Prostate gland (tissue), 2 donors: Measurements from ENCODE around the gene CRTC3. TPM values are rescaled to one million over a fixed set of nuclear protein-coding genes. Genes with fewer than 3 reads are reported as not detected.
A peak's percentile ranks its signal among the peaks of the same experiment; 100 is the strongest.

Experiments used
- DNase-seq: peaks from one replicate; pipeline ENCODE4 v3.0.0-alpha.2; 2019; ENCODE audit warnings: low spot score
- H3K27ac ChIP-seq, 2 donors: fragments of 200-600 bp; sonication (generic); 2 replicates each; pipeline ENCODE4 v1.5.1; 2017 to 2019
- H3K27me3 ChIP-seq: fragments of 200-600 bp; sonication (generic); replicated peaks from 2 replicates; pipeline ENCODE4 v1.5.1; 2019; ENCODE audit not compliant: insufficient read depth
- H3K36me3 ChIP-seq, 2 donors: fragments of 200-600 bp; sonication (generic); 1 replicate in 1 of 2; 2 replicates in 1 of 2; pipeline versions ENCODE4 v1.5.1 to v1.8.1; 2017 to 2019
- H3K4me1 ChIP-seq: fragments of 200-600 bp; sonication (generic); replicated peaks from 2 replicates; pipeline ENCODE4 v1.5.1; 2019
- H3K4me3 ChIP-seq, 2 donors: fragments of 200-600 bp; sonication (generic); 2 replicates each; pipeline ENCODE4 v1.5.1; 2017 to 2019
- H3K9me3 ChIP-seq: fragments of 200-600 bp; sonication (generic); 2 replicates; pipeline ENCODE4 v1.5.1; 2017
- POLR2A ChIP-seq: fragments of 450-650 bp; IDR thresholded peaks from one replicate; pipeline ENCODE4 v1.6.1; 2016; ENCODE audit warnings: antibody characterized with exemption, mild to moderate bottlenecking
- POLR2AphosphoS5 ChIP-seq: sonication (generic); formaldehyde crosslinking; IDR thresholded peaks from one replicate; pipeline ENCODE4 v1.6.1; 2017; ENCODE audit warnings: antibody characterized with exemption
- WGBS: methylation state at CpG from one replicate; pipeline ENCODE4 v1.1.5; 2018; 5-methylcytosine and 5-hydroxymethylcytosine counted together
- intact Hi-C: fragments of 100-400 bp; cut with DNase I; formaldehyde crosslinking; loops from one replicate; pipeline ENCODE4 v1.14.2; 2022
- total RNA-seq, 2 donors: library from RNA; depleted of rRNA; stranded (reverse); fragments of >200 nt; gene quantifications; one replicate each; pipeline ENCODE4 v1.1.0, GENCODE V29; 2016
- TF ChIP-seq, protein P1 (sequence below), 4 experiments: fragments of 200-600 bp in 2 of 4; fragments of 450-650 bp in 2 of 4; sonication (generic) in 2 of 4; IDR thresholded peaks; 1 replicate in 3 of 4; 2 replicates in 1 of 4; pipeline ENCODE4 v1.5.1; 2016 to 2019; ENCODE audit warnings: antibody characterized with exemption in 4 of 4, mild to moderate bottlenecking in 2 of 4, moderate library complexity in 2 of 4

Gene CRTC3
- total RNA-seq, 2 donors from 2014 or later: 26.6 to 87.8 TPM

DNA sequence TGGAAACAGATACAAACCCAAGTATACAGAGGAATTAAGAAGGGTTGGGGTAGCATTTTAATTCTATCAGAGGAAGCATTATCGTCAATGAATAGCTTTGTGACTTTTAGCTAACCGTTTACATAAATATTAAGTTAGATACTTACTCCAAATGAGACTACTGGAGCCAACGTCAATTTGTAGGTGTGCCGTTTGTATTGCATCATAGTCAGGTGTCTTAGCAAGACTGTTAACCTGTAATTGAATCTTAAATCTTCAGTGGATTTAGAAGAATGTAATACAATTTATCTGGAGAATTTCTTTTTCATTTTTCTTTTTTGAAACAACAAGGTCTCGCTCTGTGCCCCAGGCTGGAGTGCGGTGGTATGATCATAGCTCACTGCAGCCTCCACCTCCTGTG lies 55.1 kb downstream of the CRTC3 start:
- TF ChIP-seq, protein P1, sequence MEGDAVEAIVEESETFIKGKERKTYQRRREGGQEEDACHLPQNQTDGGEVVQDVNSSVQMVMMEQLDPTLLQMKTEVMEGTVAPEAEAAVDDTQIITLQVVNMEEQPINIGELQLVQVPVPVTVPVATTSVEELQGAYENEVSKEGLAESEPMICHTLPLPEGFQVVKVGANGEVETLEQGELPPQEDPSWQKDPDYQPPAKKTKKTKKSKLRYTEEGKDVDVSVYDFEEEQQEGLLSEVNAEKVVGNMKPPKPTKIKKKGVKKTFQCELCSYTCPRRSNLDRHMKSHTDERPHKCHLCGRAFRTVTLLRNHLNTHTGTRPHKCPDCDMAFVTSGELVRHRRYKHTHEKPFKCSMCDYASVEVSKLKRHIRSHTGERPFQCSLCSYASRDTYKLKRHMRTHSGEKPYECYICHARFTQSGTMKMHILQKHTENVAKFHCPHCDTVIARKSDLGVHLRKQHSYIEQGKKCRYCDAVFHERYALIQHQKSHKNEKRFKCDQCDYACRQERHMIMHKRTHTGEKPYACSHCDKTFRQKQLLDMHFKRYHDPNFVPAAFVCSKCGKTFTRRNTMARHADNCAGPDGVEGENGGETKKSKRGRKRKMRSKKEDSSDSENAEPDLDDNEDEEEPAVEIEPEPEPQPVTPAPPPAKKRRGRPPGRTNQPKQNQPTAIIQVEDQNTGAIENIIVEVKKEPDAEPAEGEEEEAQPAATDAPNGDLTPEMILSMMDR (IDR thresholded peaks at IDR 0.05): no peak
- TF ChIP-seq POLR2AphosphoS5: no peak
- no peak for TF ChIP-seq POLR2A
- Histone ChIP-seq H3K4me1 (no peaks in the 10 kb centered on the region), H3K4me3 (no peak overlapping the region), H3K9me3 (no peaks in the 10 kb centered on the region), H3K27ac (no peak overlapping the region), H3K36me3 (no peaks in the 10 kb centered on the region), H3K27me3 (no peaks in the 10 kb centered on the region)
- intact Hi-C loops: no loop called here
- WGBS: 86% methylated on average over 6 of the region's 6 CpGs
- no peak for DNase-seq

DNA sequence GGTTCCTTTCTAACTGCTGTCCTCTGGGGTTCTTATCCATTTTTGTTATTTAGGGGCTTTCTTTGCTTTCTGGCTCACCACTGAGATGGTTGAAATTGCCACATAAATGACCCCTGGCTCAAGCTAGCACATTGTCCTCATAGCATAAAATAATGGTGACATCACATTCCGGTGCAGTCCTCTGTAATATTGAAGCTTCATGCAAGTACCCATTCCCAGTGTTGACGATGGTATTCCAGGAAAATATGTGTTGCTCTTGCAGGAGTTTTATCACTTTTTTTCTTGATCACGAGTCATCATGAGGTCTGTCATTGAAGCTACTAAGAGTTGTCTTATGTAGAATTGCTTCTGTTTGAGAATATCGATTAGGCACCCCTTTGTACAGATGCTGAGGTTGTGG lies 56.1 kb downstream of the CRTC3 start:
- Histone ChIP-seq H3K27me3 (no peaks in the 10 kb centered on the region), H3K36me3 (no peaks in the 10 kb centered on the region), H3K9me3 (no peaks in the 10 kb centered on the region), H3K4me1 (no peaks in the 10 kb centered on the region), H3K27ac (no peak overlapping the region), H3K4me3 (no peak overlapping the region)
- TF ChIP-seq POLR2AphosphoS5: no peak
- TF ChIP-seq, protein P1 (IDR thresholded peaks at IDR 0.05): no peak
- TF ChIP-seq POLR2A: no peak
- intact Hi-C loops: no loop called here
- no peak for DNase-seq
- WGBS: 80% methylated on average over 4 of the region's 4 CpGs

DNA sequence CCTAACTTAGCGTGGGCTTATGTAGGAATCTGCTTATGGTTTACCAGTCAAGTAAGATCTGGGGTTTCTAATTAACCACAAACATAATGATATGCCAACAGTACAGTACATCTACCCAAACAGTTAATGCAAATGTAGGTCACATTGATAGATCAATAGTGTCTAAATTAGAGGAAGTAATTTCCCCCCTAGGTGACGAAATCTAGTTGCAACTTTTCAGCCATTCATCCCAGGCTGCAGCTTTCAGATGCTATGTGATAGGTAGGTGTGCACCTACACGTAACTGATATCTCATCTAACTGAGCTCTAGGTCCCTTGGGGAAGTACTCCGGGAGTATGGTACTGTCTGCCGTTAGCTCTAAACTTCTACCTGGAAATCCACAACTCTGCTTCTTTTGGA lies 57.2 kb downstream of the CRTC3 start:
- 98% methylated on average over 5 of the region's 5 CpGs for WGBS
- intact Hi-C loops: no loop called here
- H3K36me3 ChIP-seq: no peaks in the 10 kb centered on the region

DNA sequence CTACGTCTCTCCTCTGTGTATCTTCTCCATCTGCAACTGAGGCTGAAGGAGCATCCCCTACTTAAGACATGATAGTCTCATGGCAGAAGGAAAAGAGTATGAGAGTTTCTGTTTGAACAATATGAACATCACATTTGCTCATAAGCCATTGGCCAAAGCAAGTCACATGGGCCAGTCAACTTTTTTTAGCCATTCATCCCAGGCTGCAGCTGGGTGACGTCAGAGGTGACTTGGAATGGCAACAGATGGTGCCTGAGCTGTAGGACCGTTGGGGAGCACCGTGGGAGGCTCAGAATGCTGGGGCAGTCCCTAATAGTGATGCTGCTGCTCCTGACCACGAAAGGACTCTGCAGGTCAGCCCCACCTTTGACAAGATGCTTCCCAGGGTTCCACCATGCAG lies 58.7 kb downstream of the CRTC3 start:
- H3K36me3 ChIP-seq: no peaks in the 10 kb centered on the region
- intact Hi-C loops: no loop called here
- no peak for TF ChIP-seq POLR2AphosphoS5
- no peak for TF ChIP-seq POLR2A
- TF ChIP-seq, protein P1 (IDR thresholded peaks at IDR 0.05): no peak
- H3K27ac ChIP-seq: no peak overlapping the region
- H3K9me3 ChIP-seq: no peaks in the 10 kb centered on the region
- DNase-seq: no peak
- H3K4me3 ChIP-seq: no peak overlapping the region
- WGBS: 84% methylated on average over 5 of the region's 5 CpGs
- no peaks in the 10 kb centered on the region for H3K27me3 ChIP-seq
- H3K4me1 ChIP-seq: no peaks in the 10 kb centered on the region

More for the DNA sequence above, 57.2 kb downstream of the CRTC3 start:
- no peaks in the 10 kb centered on the region for H3K27me3 ChIP-seq
- H3K27ac ChIP-seq: no peak overlapping the region
- no peaks in the 10 kb centered on the region for H3K9me3 ChIP-seq
- no peak for DNase-seq
- TF ChIP-seq POLR2AphosphoS5 (no peak), POLR2A (no peak)
- TF ChIP-seq, protein P1 (IDR thresholded peaks at IDR 0.05): no peak
- no peak overlapping the region for H3K4me3 ChIP-seq
- H3K4me1 ChIP-seq: no peaks in the 10 kb centered on the region

DNA sequence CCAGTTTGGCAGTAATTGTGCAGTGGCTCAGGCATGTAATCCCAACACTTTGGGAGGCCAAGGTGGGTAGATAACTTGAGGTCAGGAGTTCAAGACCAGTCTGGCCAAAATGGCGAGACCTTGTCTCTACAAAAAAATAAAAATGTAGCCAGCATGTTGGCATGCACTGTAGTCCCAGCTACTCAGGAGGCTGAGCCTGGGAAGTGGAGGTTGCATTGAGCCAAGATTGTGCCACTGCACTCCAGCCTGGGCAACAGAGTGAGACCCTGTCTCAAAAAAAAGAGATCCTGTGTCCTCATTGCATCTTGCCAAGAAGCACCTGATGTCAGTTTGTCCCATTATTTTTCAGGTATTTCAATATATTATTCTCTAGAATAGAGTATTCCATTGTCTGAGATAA lies 61.8 kb downstream of the CRTC3 start:
- TF ChIP-seq, protein P1 (IDR thresholded peaks at IDR 0.05): no peak
- TF ChIP-seq POLR2A: no peak
- TF ChIP-seq POLR2AphosphoS5: no peak
- Histone ChIP-seq H3K27me3 (no peaks in the 10 kb centered on the region), H3K36me3 (no peaks in the 10 kb centered on the region), H3K27ac (peak overlapping the region in 1 of 2 donors; percentile 67), H3K4me1 (peaks cover 8% of the 10 kb centered on the region), H3K4me3 (no peak overlapping the region), H3K9me3 (no peaks in the 10 kb centered on the region)
- intact Hi-C loops: no loop called here
- DNase-seq: no peak
- 94% methylated on average over 1 of the region's 1 CpG for WGBS
